GM12891 (cell line): ENCODE data around the gene PTPRN2.

Source experiments
- POLR2A ChIP-seq: IDR thresholded peaks from 2 replicates; pipeline ENCODE4 v1.6.1; 2011; ENCODE audit warnings: low read depth, low read length, control low read depth
- POLR2AphosphoS5 ChIP-seq: IDR thresholded peaks from 2 replicates; pipeline ENCODE4 v1.6.1; 2011; ENCODE audit warnings: low read depth, low read length, control low read depth
- POU2F2 ChIP-seq: IDR thresholded peaks from 2 replicates; pipeline ENCODE4 v1.6.1; 2011; ENCODE audit warnings: low read depth, mild to moderate bottlenecking, control low read depth, low read length, moderate library complexity
- TAF1 ChIP-seq: IDR thresholded peaks from 2 replicates; pipeline ENCODE4 v1.6.1; 2011; ENCODE audit warnings: low read depth, low read length, control low read depth

DNA sequence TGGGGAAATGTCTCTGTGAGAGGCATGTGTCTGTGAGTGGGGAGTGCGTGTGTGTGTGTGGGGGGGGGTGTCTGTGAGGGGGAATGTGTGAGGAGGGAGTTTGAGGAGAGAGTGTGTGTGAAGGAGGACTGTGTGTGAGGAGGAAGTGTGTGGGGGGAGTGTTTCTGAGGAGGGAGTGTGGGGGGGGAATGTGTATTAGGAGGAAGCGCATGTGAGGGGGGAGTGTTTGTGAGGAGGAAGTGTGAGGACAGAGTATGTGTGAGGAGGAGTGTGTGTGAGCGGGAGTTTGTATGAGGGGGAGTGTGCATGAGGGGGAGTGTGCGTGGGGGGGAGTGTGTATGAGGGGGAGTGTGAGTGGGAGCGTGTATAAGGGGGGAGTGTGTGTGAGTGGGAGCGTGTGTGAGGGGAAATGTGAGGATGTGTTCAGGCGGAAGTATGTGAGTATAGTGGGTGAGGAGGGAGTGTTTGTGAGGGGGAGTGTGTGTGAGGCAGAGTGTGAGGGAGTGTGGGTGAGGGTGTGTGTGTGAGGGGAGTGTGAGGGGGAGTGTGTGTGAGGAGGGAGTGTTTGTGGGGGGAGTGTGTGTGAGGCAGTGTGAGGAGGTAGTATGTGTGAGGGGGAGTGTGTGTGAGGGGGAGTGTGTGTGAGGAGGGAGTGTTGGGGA is 21.8 kb upstream of the PTPRN2 start:
- TF ChIP-seq POLR2A (no peak), POU2F2 (no peak), POLR2AphosphoS5 (no peak), TAF1 (no peak)
